HG02870 (cell line): Measurements from ENCODE around the gene PANX1.
"Not testable (repeated sequence)": the region's sequence is repeated elsewhere in the genome, so short reads cannot be mapped to it uniquely, and the experiment has no call there.

Source experiments
- ATAC-seq: cut with Tn5 transposase; IDR thresholded peaks from one replicate; pipeline ENCODE4 v1.9.1; 2021; ENCODE audit warnings: mild to moderate bottlenecking, moderate library complexity; ENCODE audit not compliant: unreplicated experiment

Gene PANX1

GRCh38 chr11:94128746-94129511 is at the start of gene PANX1:
PANX1 (plus strand) TSS chr11:94128841; CDS start chr11:94129313, 472 bp downstream.
- ATAC-seq, result peak; percentile 79

- ATAC-seq, result no peak
Observed at GRCh38 chr11:94084164-94084563, 44.5 kb upstream of the PANX1 start.

- ATAC-seq, result no peak
Observed at GRCh38 chr11:94088906-94089305, 39.7 kb upstream of the PANX1 start.

- no peak for ATAC-seq
Observed at GRCh38 chr11:94089341-94089740, 39.3 kb upstream of the PANX1 start.

- ATAC-seq, result no peak
Observed at GRCh38 chr11:94090401-94090800, 38.2 kb upstream of the PANX1 start.

GRCh38 chr11:94091091-94091490 is 37.5 kb upstream of the PANX1 start:
- no peak for ATAC-seq

GRCh38 chr11:94100253-94100652 is 28.4 kb upstream of the PANX1 start:
- ATAC-seq, result no peak

- ATAC-seq, result no peak
Observed at GRCh38 chr11:94103471-94103870, 25.2 kb upstream of the PANX1 start.

GRCh38 chr11:94104734-94105133 is 23.9 kb upstream of the PANX1 start:
- no peak for ATAC-seq

- ATAC-seq, result no peak
Observed at GRCh38 chr11:94106716-94107115, 21.9 kb upstream of the PANX1 start.

GRCh38 chr11:94107363-94107762 is 21.3 kb upstream of the PANX1 start:
- ATAC-seq, result no peak

- ATAC-seq, result no peak
Observed at GRCh38 chr11:94111241-94111640, 17.4 kb upstream of the PANX1 start.

- ATAC-seq, result no peak
Observed at GRCh38 chr11:94111660-94112059, 17.0 kb upstream of the PANX1 start.

GRCh38 chr11:94112206-94112953 is 16.3 kb upstream of the PANX1 start:
- no peak for ATAC-seq

GRCh38 chr11:94117197-94117574 is 11.5 kb upstream of the PANX1 start:
- ATAC-seq, result no peak

- ATAC-seq, result no peak
Observed at GRCh38 chr11:94117871-94118270, 10.8 kb upstream of the PANX1 start.

- not testable (repeated sequence) for ATAC-seq
Observed at GRCh38 chr11:94119676-94120075, 9.0 kb upstream of the PANX1 start.

GRCh38 chr11:94120516-94120915 is 8.1 kb upstream of the PANX1 start:
- not testable (repeated sequence) for ATAC-seq

GRCh38 chr11:94120946-94121345 is 7.7 kb upstream of the PANX1 start:
- no peak for ATAC-seq

- no peak for ATAC-seq
Observed at GRCh38 chr11:94125407-94126115, 3.1 kb upstream of the PANX1 start.

- no peak for ATAC-seq
Observed at GRCh38 chr11:94127638-94128037, 1.0 kb upstream of the PANX1 start.

- peak; percentile 19 for ATAC-seq
Observed at GRCh38 chr11:94128291-94128745, 323 bp upstream of the PANX1 start.
